ENCODE data around the gene NAP1L1.
A peak's percentile ranks its signal among the peaks of the same experiment; 100 is the strongest.

NAP1L1 gene

GRCh38 chr12:76013603-76014002 is 70.9 kb downstream of the NAP1L1 start:
- in situ Hi-C loops (cut with MboI; ENCODE audit: low sequenced_read_pairs), result no loop called here
- Histone ChIP-seq H3K36me3 (replicated peaks) (no peaks in the 10 kb centered on the region), H3K4me3 (no peak overlapping the region), H3K27me3 (ENCODE audit: low read depth) (no peaks in the 10 kb centered on the region), H3K9me3 (no peaks in the 10 kb centered on the region), H3K4me1 (no peaks in the 10 kb centered on the region)
- no peak for DNase-seq (ENCODE audit: low spot score in 2 of 2)

DNA sequence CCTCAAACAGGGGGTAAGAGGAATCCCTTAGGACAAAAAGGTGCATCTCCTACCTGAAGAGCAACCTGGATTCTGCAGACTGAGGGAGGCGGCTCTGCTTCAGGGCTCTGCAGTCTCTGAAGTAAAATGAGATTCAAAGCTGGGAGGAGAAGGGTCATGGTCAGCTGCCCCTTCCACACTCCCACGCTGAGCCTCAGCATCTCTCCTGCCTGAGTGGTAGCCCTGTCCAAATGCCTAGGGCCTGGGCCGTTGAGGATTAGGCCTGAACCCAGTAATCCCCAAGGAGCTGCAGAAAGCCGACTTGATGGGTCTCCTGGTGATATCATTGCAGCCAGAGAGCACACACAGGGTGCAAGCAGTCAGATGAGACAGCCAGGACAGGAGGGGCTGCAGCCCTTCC is 71.8 kb downstream of the NAP1L1 start:
- no peak for DNase-seq (ENCODE audit: low spot score in 2 of 2)
- no peak overlapping the region for H3K4me3 ChIP-seq
- no peaks in the 10 kb centered on the region for H3K36me3 ChIP-seq (replicated peaks)
- no peaks in the 10 kb centered on the region for H3K4me1 ChIP-seq
- H3K27me3 ChIP-seq (ENCODE audit: low read depth), result no peaks in the 10 kb centered on the region
- no peaks in the 10 kb centered on the region for H3K9me3 ChIP-seq
- in situ Hi-C loops (cut with MboI; ENCODE audit: low sequenced_read_pairs), result no loop called here

DNA sequence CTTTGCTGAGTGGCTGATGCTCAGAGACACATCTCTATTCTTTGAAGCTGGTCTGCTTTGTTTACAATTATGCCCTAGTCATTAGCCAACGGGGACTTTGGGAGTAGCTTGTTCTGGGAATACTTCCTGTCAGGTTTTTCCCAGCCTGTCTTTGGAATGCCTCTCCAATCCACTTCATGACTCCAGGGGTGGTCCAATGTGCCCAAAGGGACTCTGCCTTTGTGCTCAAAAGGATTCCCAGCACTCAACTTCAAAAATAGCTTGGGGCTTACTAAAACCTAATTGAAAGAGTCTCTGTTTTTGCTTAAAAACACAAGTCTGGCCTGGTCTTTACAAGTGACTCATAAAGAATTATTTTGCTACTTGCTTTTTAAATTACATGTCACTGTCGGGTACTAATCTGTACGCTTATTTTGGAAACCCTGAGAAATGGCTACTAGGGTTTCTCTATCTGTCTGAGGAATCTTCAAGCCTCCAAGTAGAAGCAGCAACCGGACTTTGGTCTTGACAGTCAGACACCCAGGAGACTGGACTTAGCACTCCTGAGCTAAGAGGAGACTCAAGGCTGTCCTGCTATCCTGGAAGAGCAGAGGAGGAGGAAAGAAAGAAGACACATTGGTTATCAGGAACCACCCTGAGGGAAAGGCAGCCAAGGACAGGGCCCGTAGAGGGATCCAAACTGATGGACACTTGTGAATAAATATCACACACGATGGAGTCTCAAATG is 73.6 kb downstream of the NAP1L1 start:
- H3K4me3 ChIP-seq, result no peak overlapping the region
- H3K27me3 ChIP-seq (ENCODE audit: low read depth), result no peaks in the 10 kb centered on the region
- H3K9me3 ChIP-seq, result no peaks in the 10 kb centered on the region
- in situ Hi-C loops (cut with MboI; ENCODE audit: low sequenced_read_pairs), result no loop called here
- H3K36me3 ChIP-seq (replicated peaks), result no peaks in the 10 kb centered on the region
- no peak for DNase-seq (ENCODE audit: low spot score in 2 of 2)
- H3K4me1 ChIP-seq, result no peaks in the 10 kb centered on the region

- no peaks in the 10 kb centered on the region for H3K9me3 ChIP-seq
- H3K4me3 ChIP-seq, result no peak overlapping the region
- DNase-seq (ENCODE audit: low spot score in 2 of 2), result no peak
- no peaks in the 10 kb centered on the region for H3K27me3 ChIP-seq (ENCODE audit: low read depth)
- H3K4me1 ChIP-seq, result no peaks in the 10 kb centered on the region
- H3K36me3 ChIP-seq (replicated peaks), result no peaks in the 10 kb centered on the region
- in situ Hi-C loops (cut with MboI; ENCODE audit: low sequenced_read_pairs), result no loop called here
These were observed 76.1 kb downstream of the NAP1L1 start for GRCh38 chr12:76008428-76008827.

- Histone ChIP-seq H3K36me3 (replicated peaks) (no peaks in the 10 kb centered on the region), H3K9me3 (no peaks in the 10 kb centered on the region), H3K4me1 (no peaks in the 10 kb centered on the region), H3K4me3 (no peak overlapping the region), H3K27me3 (ENCODE audit: low read depth) (no peaks in the 10 kb centered on the region)
- in situ Hi-C loops (cut with MboI; ENCODE audit: low sequenced_read_pairs), result no loop called here
- no peak for DNase-seq (ENCODE audit: low spot score in 2 of 2)
These were observed 76.8 kb downstream of the NAP1L1 start for GRCh38 chr12:76007640-76008039.

GRCh38 chr12:76006028-76006925 is 78.2 kb downstream of the NAP1L1 start:
- Histone ChIP-seq H3K4me1 (no peaks in the 10 kb centered on the region), H3K9me3 (no peaks in the 10 kb centered on the region), H3K27me3 (ENCODE audit: low read depth) (no peaks in the 10 kb centered on the region), H3K36me3 (replicated peaks) (no peaks in the 10 kb centered on the region), H3K4me3 (no peak overlapping the region)
- DNase-seq (ENCODE audit: low spot score in 2 of 2), result no peak
- in situ Hi-C loops (cut with MboI; ENCODE audit: low sequenced_read_pairs), result no loop called here

DNA sequence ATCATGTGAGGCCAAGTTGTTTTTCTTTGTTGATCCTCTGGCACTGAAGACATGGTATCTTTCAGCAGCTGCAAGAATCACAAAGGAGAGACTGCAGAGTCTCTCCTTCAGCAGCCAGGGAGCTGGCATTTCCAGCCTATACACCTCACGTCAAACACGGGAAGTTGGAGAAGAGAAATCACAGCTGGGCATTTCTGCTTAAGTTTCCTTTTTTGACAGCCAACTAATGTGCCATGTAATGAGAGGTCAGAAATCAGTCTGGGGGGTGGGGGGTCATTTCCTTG is 81.2 kb downstream of the NAP1L1 start:
- no peaks in the 10 kb centered on the region for H3K36me3 ChIP-seq (replicated peaks)
- no peak overlapping the region for H3K4me3 ChIP-seq
- no peaks in the 10 kb centered on the region for H3K27me3 ChIP-seq (ENCODE audit: low read depth)
- no peak for DNase-seq (ENCODE audit: low spot score in 2 of 2)
- H3K9me3 ChIP-seq, result no peaks in the 10 kb centered on the region; the same call in 1 of the 2 replicates
- in situ Hi-C loops (cut with MboI; ENCODE audit: low sequenced_read_pairs), result no loop called here
- H3K4me1 ChIP-seq, result peaks cover 5% of the 10 kb centered on the region

DNA sequence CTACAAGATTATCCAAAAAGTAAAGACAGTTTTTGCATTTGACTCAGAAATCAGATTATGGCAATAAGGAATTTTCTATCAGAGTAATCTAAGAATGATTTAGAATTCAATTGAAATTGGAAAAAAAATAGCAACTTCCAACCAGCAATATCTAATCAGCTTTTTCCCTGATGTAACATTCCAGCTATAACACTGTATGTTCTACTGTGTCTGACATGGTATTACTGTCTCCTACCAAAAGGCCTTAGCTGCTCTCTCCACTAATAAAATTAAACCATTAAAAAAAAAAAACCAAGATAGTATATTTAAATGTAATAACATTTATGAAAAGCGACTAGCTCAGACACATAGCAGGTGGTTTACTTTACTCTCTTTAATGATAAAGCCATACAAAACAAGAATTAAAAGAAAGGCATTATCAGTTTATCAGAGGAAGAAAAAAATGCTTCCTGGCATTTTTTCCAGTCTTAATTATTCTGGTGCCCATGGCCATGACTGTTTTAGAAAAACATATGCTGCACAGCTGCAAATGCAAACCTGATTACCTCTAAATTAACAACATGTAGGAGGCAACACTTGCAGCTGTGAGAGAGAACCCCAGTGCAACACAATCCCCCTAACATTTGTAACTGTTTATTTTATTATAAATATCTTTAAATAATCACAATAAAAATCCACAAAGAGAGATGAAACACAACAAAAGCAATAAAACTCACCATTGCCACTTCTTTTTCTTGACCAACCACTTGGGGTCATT is 81.7 kb downstream of the NAP1L1 start:
- no peak for DNase-seq (ENCODE audit: low spot score in 2 of 2)
- H3K4me1 ChIP-seq, result peaks cover 7% of the 10 kb centered on the region
- no peaks in the 10 kb centered on the region for H3K36me3 ChIP-seq (replicated peaks)
- H3K4me3 ChIP-seq, result no peak overlapping the region
- H3K27me3 ChIP-seq (ENCODE audit: low read depth), result no peaks in the 10 kb centered on the region
- in situ Hi-C loops (cut with MboI; ENCODE audit: low sequenced_read_pairs), result no loop called here
- no peaks in the 10 kb centered on the region; the same call in 1 of the 2 replicates for H3K9me3 ChIP-seq

DNA sequence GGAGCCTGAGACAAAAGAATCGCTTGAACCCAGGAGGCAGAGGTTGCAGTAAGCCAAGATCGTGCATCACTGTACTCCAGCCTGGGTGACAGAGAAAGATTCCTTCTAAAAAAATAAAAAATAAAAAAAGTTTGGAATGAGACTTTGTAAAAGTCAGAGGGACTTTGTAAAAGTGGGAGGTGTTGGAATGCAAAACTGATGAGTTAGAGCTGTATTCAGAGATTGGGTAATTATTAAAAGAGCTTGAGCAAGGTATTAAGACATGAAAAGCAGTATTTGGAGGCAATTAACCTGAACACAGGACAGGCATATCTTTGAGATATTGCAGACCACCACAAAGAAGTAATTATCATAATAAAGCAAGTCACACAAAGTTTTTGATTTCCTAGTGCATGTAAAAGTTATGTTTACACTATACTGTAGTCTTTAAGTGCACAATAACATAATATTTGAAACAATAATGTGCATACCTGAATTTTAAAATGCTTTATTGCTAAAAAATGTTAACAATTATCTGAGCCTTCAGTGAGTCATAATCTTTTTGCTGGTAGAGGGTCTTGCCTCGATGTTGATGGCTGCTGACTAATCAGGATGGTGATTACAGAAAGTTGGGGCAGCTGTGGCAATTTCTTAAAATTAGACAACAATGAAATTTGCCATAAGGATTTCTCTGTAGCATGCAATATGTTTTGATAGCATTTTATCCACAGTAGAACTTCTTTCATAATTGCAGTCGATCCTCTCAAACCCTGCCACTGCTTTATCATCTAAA is 86.0 kb downstream of the NAP1L1 start:
- in situ Hi-C loops (cut with MboI; ENCODE audit: low sequenced_read_pairs), result no loop called here
- Histone ChIP-seq H3K27me3 (ENCODE audit: low read depth) (no peaks in the 10 kb centered on the region), H3K4me1 (peaks cover 7% of the 10 kb centered on the region), H3K36me3 (replicated peaks) (no peaks in the 10 kb centered on the region), H3K4me3 (no peak overlapping the region), H3K9me3 (no peaks in the 10 kb centered on the region; the same call in 1 of the 2 replicates)
- peak in 1 of 2 experiments; percentile 23 for DNase-seq (ENCODE audit: low spot score in 2 of 2)

- Histone ChIP-seq H3K27me3 (ENCODE audit: low read depth) (no peaks in the 10 kb centered on the region), H3K9me3 (no peaks in the 10 kb centered on the region; the same call in 1 of the 2 replicates), H3K4me1 (peaks cover 7% of the 10 kb centered on the region), H3K36me3 (replicated peaks) (no peaks in the 10 kb centered on the region), H3K4me3 (no peak overlapping the region)
- no peak for DNase-seq (ENCODE audit: low spot score in 2 of 2)
- in situ Hi-C loops (cut with MboI; ENCODE audit: low sequenced_read_pairs), result no loop called here
These were observed 86.8 kb downstream of the NAP1L1 start for GRCh38 chr12:75997658-75998057.

GRCh38 chr12:75996861-75997447 is 87.5 kb downstream of the NAP1L1 start:
- DNase-seq (ENCODE audit: low spot score in 2 of 2), result no peak
- Histone ChIP-seq H3K4me1 (peaks cover 7% of the 10 kb centered on the region), H3K27me3 (ENCODE audit: low read depth) (no peaks in the 10 kb centered on the region), H3K9me3 (no peaks in the 10 kb centered on the region; the same call in 1 of the 2 replicates), H3K36me3 (replicated peaks) (no peaks in the 10 kb centered on the region), H3K4me3 (no peak overlapping the region)
- in situ Hi-C loops (cut with MboI; ENCODE audit: low sequenced_read_pairs), result no loop called here

GRCh38 chr12:75995691-75996090 is 88.8 kb downstream of the NAP1L1 start:
- no peak overlapping the region for H3K4me3 ChIP-seq
- H3K36me3 ChIP-seq (replicated peaks), result no peaks in the 10 kb centered on the region
- in situ Hi-C loops (cut with MboI; ENCODE audit: low sequenced_read_pairs), result no loop called here
- DNase-seq (ENCODE audit: low spot score in 2 of 2), result no peak
- peaks cover 7% of the 10 kb centered on the region for H3K4me1 ChIP-seq
- H3K9me3 ChIP-seq, result no peaks in the 10 kb centered on the region; the same call in 1 of the 2 replicates
- H3K27me3 ChIP-seq (ENCODE audit: low read depth), result no peaks in the 10 kb centered on the region
